A549 (cell line): Measurements from ENCODE around the gene CD300LF.

Experiments
- CEBPB ChIP-seq, 2 experiments: fragments of >200 bp in 1 of 2; sonication (Bioruptor Twin) in 1 of 2; formaldehyde crosslinking in 1 of 2; IDR thresholded peaks; 2 replicates each; pipeline ENCODE4 v1.6.1; 2012 to 2016
- CHD4 ChIP-seq: fragments of 200-600 bp; sonication (generic); IDR thresholded peaks from 2 replicates; pipeline ENCODE4 v1.6.1; 2016; ENCODE audit warnings: antibody characterized with exemption, mild to moderate bottlenecking, borderline replicate concordance
- CTCF ChIP-seq: fragments of >200 bp; sonication (Bioruptor Twin); formaldehyde crosslinking; IDR thresholded peaks from 3 replicates; pipeline ENCODE4 v1.5.1; 2016
- EHMT2 ChIP-seq: fragments of 200-600 bp; sonication (generic); IDR thresholded peaks from 2 replicates; pipeline ENCODE4 v1.6.1; 2016; ENCODE audit warnings: antibody characterized with exemption, low read depth, mild to moderate bottlenecking, moderate library complexity
- JUNB ChIP-seq: fragments of >200 bp; sonication (Bioruptor Twin); formaldehyde crosslinking; IDR thresholded peaks from 2 replicates; pipeline ENCODE4 v1.6.1; 2016
- MAX ChIP-seq: IDR thresholded peaks from 2 replicates; pipeline ENCODE4 v1.6.1; 2012
- MYC ChIP-seq: IDR thresholded peaks from 2 replicates; pipeline ENCODE4 v1.6.1; 2012; ENCODE audit warnings: mild to moderate bottlenecking, inconsistent platforms, low read length, improper control_type of control experiment, borderline replicate concordance
- RAD21 ChIP-seq, 2 experiments: fragments of >200 bp in 1 of 2; sonication (Bioruptor Twin) in 1 of 2; formaldehyde crosslinking in 1 of 2; IDR thresholded peaks in 1 of 2; conservative IDR thresholded peaks in 1 of 2; 2 replicates in 1 of 2; 3 replicates in 1 of 2; pipeline ENCODE4 v1.6.1; 2012 to 2018; ENCODE audit warnings: inconsistent platforms in 1 of 2
- REST ChIP-seq: fragments of 200-600 bp; sonication (generic); IDR thresholded peaks from 2 replicates; pipeline ENCODE4 v1.6.1; 2016; ENCODE audit warnings: antibody characterized with exemption, mild to moderate bottlenecking, moderate library complexity
- RFX5 ChIP-seq: fragments of 450-650 bp; IDR thresholded peaks from 2 replicates; pipeline ENCODE4 v1.7.1; 2014; ENCODE audit warnings: antibody characterized with exemption, mild to moderate bottlenecking, moderate library complexity
- ZSCAN20 ChIP-seq: fragments of 250-450 bp; sonication (Bioruptor Pico); IDR thresholded peaks from 2 replicates; pipeline ENCODE4 v1.8.0; 2022; ENCODE audit warnings: mild to moderate bottlenecking, moderate library complexity

- TF ChIP-seq RAD21 (conservative IDR thresholded peaks at IDR 0.05 in 1 of 2, IDR thresholded peaks at IDR 0.05 in 1 of 2) (no peak), MAX (no peak), JUNB (no peak), RFX5 (no peak), REST (no peak), CTCF (no peak), ZSCAN20 (no peak), CEBPB (IDR thresholded peaks at IDR 0.05) (no peak), EHMT2 (no peak), MYC (no peak), CHD4 (no peak)
Measured at GRCh38 chr17:74729866-74730265, 17.1 kb upstream of the CD300LF start.
